HG03025 (cell line): ENCODE data around the gene DNASE2.
"Not testable (repeated sequence)": the region's sequence is repeated elsewhere in the genome, so short reads cannot be mapped to it uniquely, and the experiment has no call there.

ENCODE experiments used
- ATAC-seq: cut with Tn5 transposase; IDR thresholded peaks from one replicate; pipeline ENCODE4 v1.9.1; 2021; ENCODE audit warnings: mild to moderate bottlenecking, moderate library complexity; ENCODE audit not compliant: unreplicated experiment, low FRiP score

Gene DNASE2

GRCh38 chr19:12881172-12881808 lies at the start of gene DNASE2:
TSS of gene DNASE2 (minus strand) at chr19:12881449. CDS start at chr19:12881375, 74 bp downstream.
- ATAC-seq, result peak; percentile 52

GRCh38 chr19:12930002-12930645 lies 48.9 kb upstream of the DNASE2 start:
- no peak for ATAC-seq

- no peak for ATAC-seq
These were observed 43.5 kb upstream of the DNASE2 start for GRCh38 chr19:12924621-12925310.

- no peak for ATAC-seq
These were observed 41.7 kb upstream of the DNASE2 start for GRCh38 chr19:12922959-12923358.

GRCh38 chr19:12921047-12921446 lies 39.8 kb upstream of the DNASE2 start:
- ATAC-seq, result no peak

- no peak for ATAC-seq
These were observed 37.0 kb upstream of the DNASE2 start for GRCh38 chr19:12918253-12918652.

GRCh38 chr19:12915860-12916259 lies 34.6 kb upstream of the DNASE2 start:
- ATAC-seq, result not testable (repeated sequence)

- no peak for ATAC-seq
These were observed 32.8 kb upstream of the DNASE2 start for GRCh38 chr19:12913851-12914690.

GRCh38 chr19:12913011-12913561 lies 31.8 kb upstream of the DNASE2 start:
- no peak for ATAC-seq

- ATAC-seq, result no peak
These were observed 31.3 kb upstream of the DNASE2 start for GRCh38 chr19:12912571-12912970.

GRCh38 chr19:12907166-12907565 lies 25.9 kb upstream of the DNASE2 start:
- ATAC-seq, result no peak

GRCh38 chr19:12899891-12900518 lies 18.8 kb upstream of the DNASE2 start:
- no peak for ATAC-seq

GRCh38 chr19:12896460-12896859 lies 15.2 kb upstream of the DNASE2 start:
- no peak for ATAC-seq

- ATAC-seq, result no peak
These were observed 12.3 kb upstream of the DNASE2 start for GRCh38 chr19:12893582-12893981.

GRCh38 chr19:12891553-12892021 lies 10.3 kb upstream of the DNASE2 start:
- ATAC-seq, result no peak

- peak; percentile 93 for ATAC-seq
These were observed 9.7 kb upstream of the DNASE2 start, which contains the start of gene GCDH for GRCh38 chr19:12890787-12891552. TSS of gene GCDH (plus strand) at chr19:12891160. CDS start at chr19:12891305, 145 bp downstream.

GRCh38 chr19:12890299-12890786 lies 9.1 kb upstream of the DNASE2 start:
- not testable (repeated sequence) for ATAC-seq

GRCh38 chr19:12888006-12888603 lies 6.9 kb upstream of the DNASE2 start:
- ATAC-seq, result no peak
